SK-N-MC (cell line): Measurements from ENCODE around the gene GAGE12J.
"Not testable (repeated sequence)": the region's sequence is repeated elsewhere in the genome, so short reads cannot be mapped to it uniquely, and the experiment has no call there.

Experiments
- DNase-seq: peaks from one replicate; pipeline ENCODE4 v3.0.0-alpha.2; 2011; ENCODE audit warnings: low read depth, low spot score
- H3K27ac ChIP-seq: fragments of 200-600 bp; sonication (generic); 2 replicates; pipeline ENCODE4 v1.5.1; 2016; ENCODE audit warnings: mixed run types
- H3K36me3 ChIP-seq: fragments of 200-600 bp; sonication (generic); 2 replicates; pipeline ENCODE4 v1.6.1; 2017; ENCODE audit warnings: antibody characterized with exemption, low read length, mixed read lengths; ENCODE audit not compliant: insufficient read depth
- H3K4me3 ChIP-seq: fragments of 200-600 bp; sonication (generic); 2 replicates; pipeline ENCODE4 v1.5.1; 2016
- H3K9ac ChIP-seq: fragments of 200-600 bp; sonication (generic); 2 replicates; pipeline ENCODE4 v1.8.0; 2017; ENCODE audit warnings: mixed run types, mixed read lengths; ENCODE audit not compliant: insufficient read length
- H3K9me3 ChIP-seq: fragments of 200-600 bp; sonication (generic); 2 replicates; pipeline ENCODE4 v1.6.1; 2017; ENCODE audit warnings: low read depth, mild to moderate bottlenecking, antibody characterized with exemption, low read length, moderate library complexity, mixed read lengths

The GAGE12J gene

GRCh38 chrX:49346150-49346549 lies 24.3 kb downstream of the GAGE12J start:
- not testable (repeated sequence) for H3K27ac ChIP-seq, H3K36me3 ChIP-seq, H3K9me3 ChIP-seq, DNase-seq, H3K4me3 ChIP-seq, H3K9ac ChIP-seq
